Choroid plexus epithelial cell (primary cell): ENCODE measurements around the gene C21orf91.

Experiments
- DNase-seq: peaks from one replicate; pipeline ENCODE4 v3.0.0-alpha.2; 2010; ENCODE audit warnings: low read depth
- H3K4me3 ChIP-seq: 2 replicates; pipeline ENCODE4 v1.5.1; 2011; ENCODE audit warnings: low read depth, mild to moderate bottlenecking, control low read depth, low read length, moderate library complexity
- TF ChIP-seq, protein P1 (sequence below): conservative IDR thresholded peaks from 2 replicates; pipeline ENCODE4 v1.5.1; 2011; ENCODE audit warnings: low read depth, mild to moderate bottlenecking, control low read depth, inconsistent platforms, low read length, moderate library complexity

The C21orf91 gene

DNA sequence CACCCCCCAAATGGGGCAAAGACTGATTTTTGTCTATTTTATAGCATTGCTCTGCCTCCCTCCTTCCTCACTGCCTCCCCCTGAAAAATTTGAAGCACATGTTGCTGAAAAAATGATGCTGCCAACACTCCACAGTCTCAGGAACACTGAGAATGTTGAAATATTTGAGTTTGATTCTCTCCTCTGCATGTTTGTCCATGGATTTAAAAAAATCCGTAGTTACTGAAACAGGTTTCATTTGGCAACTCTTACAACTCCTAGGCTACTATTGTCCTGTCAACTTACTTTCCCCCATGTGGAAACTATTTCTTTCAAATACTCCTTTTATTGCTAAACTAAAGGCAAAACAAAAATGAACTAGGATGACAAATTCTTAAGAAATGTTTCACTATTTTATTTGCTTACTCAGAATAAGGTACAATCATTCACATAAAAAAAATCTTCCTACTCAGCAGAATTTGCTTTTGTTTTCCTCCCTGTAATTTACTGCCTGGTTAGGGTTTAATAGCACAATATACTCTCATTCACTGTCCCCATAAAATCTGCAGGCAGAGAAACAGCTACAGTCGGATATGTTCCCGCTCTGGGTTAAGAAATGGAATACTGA is 50.2 kb downstream of the C21orf91 start:
- no peak for DNase-seq
- TF ChIP-seq, protein P1, sequence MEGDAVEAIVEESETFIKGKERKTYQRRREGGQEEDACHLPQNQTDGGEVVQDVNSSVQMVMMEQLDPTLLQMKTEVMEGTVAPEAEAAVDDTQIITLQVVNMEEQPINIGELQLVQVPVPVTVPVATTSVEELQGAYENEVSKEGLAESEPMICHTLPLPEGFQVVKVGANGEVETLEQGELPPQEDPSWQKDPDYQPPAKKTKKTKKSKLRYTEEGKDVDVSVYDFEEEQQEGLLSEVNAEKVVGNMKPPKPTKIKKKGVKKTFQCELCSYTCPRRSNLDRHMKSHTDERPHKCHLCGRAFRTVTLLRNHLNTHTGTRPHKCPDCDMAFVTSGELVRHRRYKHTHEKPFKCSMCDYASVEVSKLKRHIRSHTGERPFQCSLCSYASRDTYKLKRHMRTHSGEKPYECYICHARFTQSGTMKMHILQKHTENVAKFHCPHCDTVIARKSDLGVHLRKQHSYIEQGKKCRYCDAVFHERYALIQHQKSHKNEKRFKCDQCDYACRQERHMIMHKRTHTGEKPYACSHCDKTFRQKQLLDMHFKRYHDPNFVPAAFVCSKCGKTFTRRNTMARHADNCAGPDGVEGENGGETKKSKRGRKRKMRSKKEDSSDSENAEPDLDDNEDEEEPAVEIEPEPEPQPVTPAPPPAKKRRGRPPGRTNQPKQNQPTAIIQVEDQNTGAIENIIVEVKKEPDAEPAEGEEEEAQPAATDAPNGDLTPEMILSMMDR: no peak
- no peak overlapping the region for H3K4me3 ChIP-seq

- no peak overlapping the region for H3K4me3 ChIP-seq
- TF ChIP-seq, protein P1: no peak
- no peak for DNase-seq
Observed at GRCh38 chr21:17765207-17765606, 53.9 kb downstream of the C21orf91 start.

GRCh38 chr21:17763288-17764037 is 55.7 kb downstream of the C21orf91 start:
- H3K4me3 ChIP-seq: no peak overlapping the region
- DNase-seq: no peak
- TF ChIP-seq, protein P1: no peak

- DNase-seq: no peak
- TF ChIP-seq, protein P1: no peak
- H3K4me3 ChIP-seq: no peak overlapping the region
Observed at GRCh38 chr21:17759511-17760178, 59.5 kb downstream of the C21orf91 start.

DNA sequence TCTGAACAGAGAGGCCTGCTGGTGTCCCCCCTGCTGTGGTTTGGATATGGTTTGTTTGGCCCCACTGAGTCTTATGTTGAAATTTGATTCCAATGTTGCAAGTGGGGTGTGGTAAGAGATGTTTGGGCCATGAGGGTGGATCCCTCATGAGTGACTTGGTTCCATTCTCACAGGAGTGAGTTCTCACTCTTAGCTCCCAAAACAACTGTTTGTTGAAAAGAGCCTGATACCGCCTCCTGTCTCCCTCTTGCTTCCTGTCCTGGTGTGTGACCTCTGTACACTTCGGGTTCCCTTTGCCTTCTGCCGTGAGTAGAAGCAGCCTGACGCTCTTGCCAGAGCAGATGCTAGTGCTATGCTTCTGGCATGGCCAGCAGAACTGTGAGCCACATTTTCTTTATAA is 60.5 kb downstream of the C21orf91 start:
- TF ChIP-seq, protein P1: no peak

GRCh38 chr21:17757671-17758070 is 61.5 kb downstream of the C21orf91 start:
- no peak for DNase-seq
- TF ChIP-seq, protein P1: no peak
- H3K4me3 ChIP-seq: no peak overlapping the region

More for the DNA sequence above, 60.5 kb downstream of the C21orf91 start:
- DNase-seq: peak; percentile 83
- H3K4me3 ChIP-seq: no peak overlapping the region
